Muscle layer of duodenum (tissue), 2 donors: ENCODE data around the gene PTPRM.
"Not testable (repeated sequence)": the region's sequence is repeated elsewhere in the genome, so short reads cannot be mapped to it uniquely, and the experiment has no call there.

Source experiments
- H3K27ac ChIP-seq: one replicate; pipeline ENCODE4 v1.7.0; 2013; ENCODE audit warnings: mild to moderate bottlenecking, low read length
- H3K27me3 ChIP-seq: one replicate; pipeline ENCODE4 v1.7.0; 2013; ENCODE audit warnings: low read depth, mild to moderate bottlenecking, control low read depth, low read length
- H3K36me3 ChIP-seq, 2 donors: one replicate each; pipeline ENCODE4 v1.7.0; 2013; ENCODE audit warnings: low read length in 2 of 2, control low read depth in 1 of 2, mild to moderate bottlenecking in 1 of 2; ENCODE audit not compliant: insufficient read depth in 2 of 2, control insufficient read depth in 1 of 2
- H3K4me1 ChIP-seq, 2 donors: one replicate each; pipeline ENCODE4 v1.7.0; 2013; ENCODE audit warnings: low read length in 2 of 2, mild to moderate bottlenecking in 2 of 2, control low read depth in 1 of 2, moderate library complexity in 1 of 2; ENCODE audit not compliant: insufficient read depth in 2 of 2, control insufficient read depth in 1 of 2
- H3K4me3 ChIP-seq, 2 donors: one replicate each; pipeline ENCODE4 v1.7.0; 2013; ENCODE audit warnings: low read length in 2 of 2, low read depth in 1 of 2, mild to moderate bottlenecking in 1 of 2
- H3K9me3 ChIP-seq, 2 donors: one replicate each; pipeline ENCODE4 v1.7.0; 2013; ENCODE audit warnings: low read length in 2 of 2, control low read depth in 1 of 2, mild to moderate bottlenecking in 1 of 2; ENCODE audit not compliant: control insufficient read depth in 1 of 2
- donor health status: healthy.

Gene PTPRM

DNA sequence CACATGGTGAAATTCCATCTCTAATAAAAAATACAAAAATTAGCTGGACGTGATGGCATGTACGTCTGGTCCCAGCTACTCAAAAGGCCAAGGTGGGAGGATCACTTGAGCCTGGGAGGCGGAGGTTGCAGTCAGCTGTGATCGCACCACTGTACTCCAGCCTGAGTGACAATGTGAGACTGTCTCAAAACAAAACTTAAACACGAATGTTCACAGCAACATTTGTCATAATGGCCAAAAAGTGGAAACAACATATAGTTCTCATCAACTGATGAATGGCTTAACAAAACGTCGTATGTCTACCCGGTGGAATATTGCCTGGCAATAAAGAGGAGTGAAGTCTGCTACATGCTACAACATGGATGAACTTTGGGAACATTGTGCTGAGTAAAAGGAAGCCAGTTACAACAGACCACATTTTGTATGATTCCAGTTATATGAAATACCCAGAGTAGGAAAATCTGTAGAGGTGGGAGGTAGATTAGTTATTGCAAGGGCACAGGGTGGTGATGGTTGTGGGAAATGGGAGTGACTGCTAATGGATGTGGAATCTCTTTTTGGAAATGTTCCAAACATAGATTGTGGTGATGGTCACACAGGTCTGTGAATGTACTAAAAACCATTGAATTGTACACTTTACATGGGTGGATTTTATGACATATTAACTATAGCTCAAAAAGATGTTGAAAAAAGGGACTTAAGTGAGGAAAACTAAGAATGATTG lies 478.2 kb downstream of the PTPRM start:
- Histone ChIP-seq H3K27me3 (no peaks in the 10 kb centered on the region), H3K4me3 (no peak overlapping the region), H3K4me1 (no peaks in the 10 kb centered on the region), H3K9me3 (no peaks in the 10 kb centered on the region), H3K36me3 (no peaks in the 10 kb centered on the region), H3K27ac (no peak overlapping the region)

DNA sequence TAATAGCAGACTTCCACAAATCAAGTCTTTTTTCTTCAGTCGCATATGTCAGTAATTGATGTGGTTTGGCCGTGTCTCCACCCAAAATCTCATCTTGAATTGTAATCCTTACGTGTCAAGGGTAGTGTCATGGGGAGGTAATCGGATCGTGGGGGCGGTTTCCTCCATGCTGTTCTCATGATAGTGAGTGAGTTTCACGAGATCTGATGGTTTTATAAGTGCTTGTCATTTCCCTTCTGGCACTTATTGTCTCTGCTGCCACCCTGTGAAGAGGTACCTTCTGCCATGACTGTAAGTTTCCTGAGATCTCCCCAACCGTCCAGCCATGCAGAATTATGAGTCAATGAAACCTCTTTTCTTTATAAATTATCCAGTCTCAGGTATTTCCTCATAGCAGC lies 478.8 kb downstream of the PTPRM start:
- no peak overlapping the region for H3K4me3 ChIP-seq
- no peaks in the 10 kb centered on the region for H3K36me3 ChIP-seq
- H3K4me1 ChIP-seq: no peaks in the 10 kb centered on the region
- H3K27ac ChIP-seq: no peak overlapping the region
- no peaks in the 10 kb centered on the region for H3K9me3 ChIP-seq
- H3K27me3 ChIP-seq: no peaks in the 10 kb centered on the region

DNA sequence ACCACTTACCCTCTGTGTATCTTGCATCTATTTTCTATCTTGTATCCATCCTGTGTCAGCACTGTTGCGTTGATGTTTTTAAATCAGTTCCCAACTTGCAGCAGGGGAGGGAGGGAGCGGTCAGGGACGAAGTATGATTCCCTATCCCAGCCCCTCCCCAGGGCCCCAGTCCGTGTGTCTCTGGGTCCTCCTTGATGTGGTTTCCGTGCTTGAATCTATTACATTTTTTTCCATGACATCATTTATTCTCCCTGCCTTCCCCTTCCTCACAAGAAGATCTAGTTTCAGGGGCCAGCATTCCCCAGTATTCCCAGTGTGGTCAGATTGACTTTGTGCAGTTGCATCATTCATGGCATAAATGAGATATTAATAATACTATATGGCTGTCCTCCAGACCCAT lies 479.3 kb downstream of the PTPRM start:
- H3K4me3 ChIP-seq: no peak overlapping the region
- H3K27ac ChIP-seq: no peak overlapping the region
- H3K9me3 ChIP-seq: no peaks in the 10 kb centered on the region
- no peaks in the 10 kb centered on the region for H3K36me3 ChIP-seq
- H3K27me3 ChIP-seq: no peaks in the 10 kb centered on the region
- no peaks in the 10 kb centered on the region for H3K4me1 ChIP-seq

DNA sequence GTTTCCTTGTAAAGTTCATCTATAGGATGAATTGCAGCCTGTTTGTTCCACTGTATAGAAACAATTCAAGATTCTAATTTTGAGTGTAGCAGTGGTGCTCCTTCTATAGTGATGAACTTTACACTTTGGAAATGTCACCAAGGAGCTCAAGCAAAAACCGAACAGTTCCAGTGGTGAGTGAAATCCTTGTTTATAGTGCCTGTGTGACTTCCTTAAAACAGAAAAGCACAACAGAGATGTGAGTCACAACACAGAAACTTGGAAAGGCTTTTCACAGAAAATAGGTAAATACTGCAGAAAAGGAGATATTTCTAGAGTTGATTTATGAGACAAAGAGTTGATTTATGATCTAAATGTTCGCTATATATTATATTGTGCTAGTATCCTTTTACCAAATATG lies 482.0 kb downstream of the PTPRM start:
- Histone ChIP-seq H3K9me3 (no peaks in the 10 kb centered on the region), H3K4me1 (peaks cover 0 to 14% of the 10 kb centered on the region in 2 donors), H3K27me3 (no peaks in the 10 kb centered on the region), H3K27ac (no peak overlapping the region), H3K4me3 (no peak overlapping the region), H3K36me3 (no peaks in the 10 kb centered on the region)

DNA sequence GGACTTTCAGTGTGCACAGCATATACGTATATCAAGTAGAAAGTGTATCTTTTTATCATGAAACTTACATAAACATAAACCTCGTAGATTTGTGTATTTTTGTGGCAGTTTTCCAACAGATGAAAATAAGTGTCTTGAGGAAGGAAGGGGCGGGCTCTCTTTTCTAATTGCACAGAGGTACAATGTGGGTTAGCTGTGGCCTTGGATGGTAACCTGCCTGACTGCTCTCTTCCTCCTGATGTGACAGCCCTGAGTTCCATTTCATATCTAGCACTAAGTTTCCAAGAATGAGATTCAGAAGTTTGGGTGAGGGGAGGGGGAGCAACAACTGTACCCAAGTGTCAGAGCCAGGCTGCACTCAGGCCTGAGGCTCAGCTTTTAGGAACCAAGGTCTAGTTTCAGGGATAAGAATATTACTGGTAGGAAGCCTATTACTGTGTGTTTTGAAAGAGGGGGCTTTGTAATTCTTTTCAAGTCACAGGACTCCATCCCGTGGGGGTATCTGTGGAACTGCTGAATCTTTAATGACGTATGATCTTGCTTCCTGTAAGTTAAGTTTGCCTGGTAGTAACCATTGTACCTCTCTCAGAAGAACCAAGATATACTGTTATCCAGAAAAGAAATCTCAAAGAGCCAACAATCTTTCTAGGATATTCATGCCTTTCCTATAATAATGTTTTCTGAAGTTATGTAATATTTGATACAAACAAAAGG lies 483.7 kb downstream of the PTPRM start:
- Histone ChIP-seq H3K4me3 (no peak overlapping the region), H3K27ac (no peak overlapping the region), H3K36me3 (no peaks in the 10 kb centered on the region), H3K9me3 (no peaks in the 10 kb centered on the region), H3K27me3 (no peaks in the 10 kb centered on the region), H3K4me1 (peaks cover 0 to 14% of the 10 kb centered on the region in 2 donors)

DNA sequence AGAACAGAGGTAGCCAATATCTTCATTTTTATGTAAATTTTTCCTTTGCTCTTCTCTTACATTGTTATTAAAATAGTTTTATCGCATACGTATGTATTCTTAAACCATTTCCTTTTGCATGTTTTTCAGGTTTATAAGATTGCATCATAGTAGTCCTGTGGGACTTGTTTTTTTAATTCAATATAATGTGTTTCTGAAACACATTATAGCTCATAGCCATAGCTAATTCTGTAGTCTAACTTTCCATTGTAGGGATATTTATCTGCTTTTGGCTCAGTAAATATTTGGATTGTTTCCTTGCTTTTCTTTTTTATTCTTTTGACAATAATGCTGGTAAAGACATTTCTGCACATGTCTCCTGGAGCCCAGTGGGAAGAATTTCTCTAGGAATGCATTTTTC lies 484.3 kb downstream of the PTPRM start:
- Histone ChIP-seq H3K27me3 (no peaks in the 10 kb centered on the region), H3K4me1 (peaks cover 0 to 14% of the 10 kb centered on the region in 2 donors), H3K27ac (no peak overlapping the region)

DNA sequence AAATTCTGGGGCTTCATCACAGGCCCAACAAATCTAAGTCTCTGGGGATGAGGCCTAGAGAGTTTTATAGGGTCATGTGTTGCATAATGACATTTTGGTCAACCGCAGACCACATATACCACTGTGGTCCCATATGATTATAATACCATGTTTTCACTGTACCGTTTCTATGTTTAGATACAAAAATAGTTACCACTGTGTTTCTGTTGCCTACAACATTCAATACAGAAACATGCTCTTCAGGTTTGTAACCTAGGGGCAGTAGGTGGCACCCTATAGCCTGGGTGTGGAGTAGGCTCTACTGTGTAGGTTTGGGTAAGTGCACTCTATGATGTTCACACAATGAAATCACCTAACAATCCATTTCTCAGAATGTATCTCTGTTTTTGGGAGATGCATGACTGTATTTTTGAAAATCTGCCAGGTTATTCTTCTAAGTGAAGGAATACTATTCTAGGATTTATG lies 485.2 kb downstream of the PTPRM start:
- H3K4me1 ChIP-seq: peaks cover 0 to 14% of the 10 kb centered on the region in 2 donors
- H3K27ac ChIP-seq: no peak overlapping the region
- no peaks in the 10 kb centered on the region for H3K27me3 ChIP-seq
- H3K4me3 ChIP-seq: no peak overlapping the region
- H3K36me3 ChIP-seq: no peaks in the 10 kb centered on the region
- no peaks in the 10 kb centered on the region for H3K9me3 ChIP-seq

More for the DNA sequence above, 484.3 kb downstream of the PTPRM start:
- Histone ChIP-seq H3K4me3 (no peak overlapping the region), H3K9me3 (no peaks in the 10 kb centered on the region), H3K36me3 (no peaks in the 10 kb centered on the region)

DNA sequence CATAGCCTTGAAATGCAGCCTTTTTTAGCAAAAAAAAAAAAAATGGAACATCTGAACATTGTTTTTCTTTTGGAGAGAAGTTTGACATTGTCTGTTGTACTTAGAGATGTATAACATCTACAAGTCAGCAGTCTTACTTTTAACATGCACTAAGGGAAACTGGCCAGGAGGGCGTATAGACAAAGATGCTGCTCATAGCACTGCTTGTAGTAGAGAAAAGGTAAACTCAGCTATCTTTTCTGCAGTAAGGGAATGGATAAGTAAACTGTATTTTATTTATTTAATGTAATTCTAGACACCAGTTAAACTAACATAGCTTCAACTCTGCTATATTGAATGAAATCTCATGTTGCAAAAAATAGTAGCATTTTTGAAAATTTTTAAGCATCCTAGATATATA lies 489.6 kb downstream of the PTPRM start:
- H3K4me1 ChIP-seq: peaks cover 0 to 14% of the 10 kb centered on the region in 2 donors
- no peak overlapping the region for H3K27ac ChIP-seq
- no peaks in the 10 kb centered on the region for H3K9me3 ChIP-seq
- no peak overlapping the region for H3K4me3 ChIP-seq
- no peaks in the 10 kb centered on the region for H3K27me3 ChIP-seq
- H3K36me3 ChIP-seq: no peaks in the 10 kb centered on the region

DNA sequence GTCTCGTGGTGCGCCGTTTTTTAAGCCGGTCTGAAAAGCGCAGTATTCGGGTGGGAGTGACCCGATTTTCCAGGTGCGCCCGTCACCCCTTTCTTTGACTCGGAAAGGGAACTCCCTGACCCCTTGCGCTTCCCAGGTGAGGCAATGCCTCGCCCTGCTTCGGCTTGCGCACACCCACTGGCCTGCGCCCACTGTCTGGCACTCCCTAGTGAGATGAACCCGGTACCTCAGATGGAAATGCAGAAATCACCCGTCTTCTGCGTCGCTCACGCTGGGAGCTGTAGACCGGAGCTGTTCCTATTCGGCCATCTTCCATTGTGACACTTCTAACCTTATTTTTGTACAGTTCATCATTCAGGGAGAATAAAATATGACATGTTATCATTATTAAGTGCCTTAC lies 496.0 kb downstream of the PTPRM start:
- H3K36me3 ChIP-seq, H3K27ac ChIP-seq, H3K4me3 ChIP-seq, H3K4me1 ChIP-seq, H3K27me3 ChIP-seq, H3K9me3 ChIP-seq: not testable (repeated sequence)

DNA sequence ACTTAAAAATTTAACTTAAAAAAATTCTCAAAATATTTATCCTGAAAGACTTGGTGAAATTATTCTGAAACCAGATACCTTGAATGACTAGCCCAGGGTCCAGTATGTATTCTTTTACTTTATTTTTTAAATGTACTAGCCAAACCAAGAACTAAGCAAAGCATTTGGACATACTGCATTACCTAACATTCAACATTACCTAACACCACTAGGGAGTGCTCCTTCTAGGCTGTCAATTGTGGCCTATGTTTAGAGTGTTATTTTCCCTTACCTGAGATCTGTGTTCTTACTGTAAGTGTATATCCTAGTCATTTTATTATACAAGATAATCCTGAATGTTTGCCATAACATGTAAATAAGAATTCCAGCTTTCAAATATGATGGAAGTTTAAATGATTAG lies 496.6 kb downstream of the PTPRM start:
- no peaks in the 10 kb centered on the region for H3K4me1 ChIP-seq
- no peaks in the 10 kb centered on the region for H3K27me3 ChIP-seq
- H3K27ac ChIP-seq: no peak overlapping the region
- H3K9me3 ChIP-seq: no peaks in the 10 kb centered on the region
- no peaks in the 10 kb centered on the region for H3K36me3 ChIP-seq
- H3K4me3 ChIP-seq: no peak overlapping the region

DNA sequence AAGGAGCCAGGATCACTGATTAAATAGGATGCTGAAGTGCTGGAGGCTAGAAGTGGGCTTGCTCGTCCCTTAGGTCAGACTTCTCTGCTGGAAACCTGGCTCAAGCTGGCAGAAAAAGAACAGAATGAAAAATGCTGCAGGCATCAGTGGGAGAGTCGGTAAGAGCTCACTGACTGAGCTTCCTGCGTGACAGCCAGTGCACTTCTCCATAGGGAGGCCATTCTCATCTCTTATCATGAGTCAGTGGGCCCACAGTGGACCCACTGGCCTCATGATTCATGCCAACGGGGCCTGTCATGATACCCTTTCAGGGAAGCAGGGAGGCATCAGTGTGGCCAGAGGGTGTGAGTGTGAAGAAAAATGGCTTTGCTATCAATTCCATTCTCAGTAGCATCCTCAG lies 498.2 kb downstream of the PTPRM start:
- Histone ChIP-seq H3K27me3 (no peaks in the 10 kb centered on the region), H3K9me3 (no peaks in the 10 kb centered on the region), H3K36me3 (peaks cover 0 to 5% of the 10 kb centered on the region in 2 donors), H3K4me1 (no peaks in the 10 kb centered on the region), H3K27ac (no peak overlapping the region), H3K4me3 (no peak overlapping the region)
